Stimulated activated CD8-positive, alpha-beta memory T cell treated with anti-CD3 and anti-CD28 coated beads, Interleukin-7, amount 100 ng/mL, for 1 hour (primary cell): Measurements from ENCODE around the gene SPSB1.

Experiments used
- DNase-seq, 2 donors: peaks; one replicate each; pipeline ENCODE4 v3.0.0-alpha.2; 2020; ENCODE audit warnings: low read depth in 2 of 2

SPSB1 gene

GRCh38 chr1:9418851-9419250 is 126.2 kb downstream of the SPSB1 start:
- DNase-seq: no peak
